ENCODE data around the gene TXNL4A.

The TXNL4A gene

DNA sequence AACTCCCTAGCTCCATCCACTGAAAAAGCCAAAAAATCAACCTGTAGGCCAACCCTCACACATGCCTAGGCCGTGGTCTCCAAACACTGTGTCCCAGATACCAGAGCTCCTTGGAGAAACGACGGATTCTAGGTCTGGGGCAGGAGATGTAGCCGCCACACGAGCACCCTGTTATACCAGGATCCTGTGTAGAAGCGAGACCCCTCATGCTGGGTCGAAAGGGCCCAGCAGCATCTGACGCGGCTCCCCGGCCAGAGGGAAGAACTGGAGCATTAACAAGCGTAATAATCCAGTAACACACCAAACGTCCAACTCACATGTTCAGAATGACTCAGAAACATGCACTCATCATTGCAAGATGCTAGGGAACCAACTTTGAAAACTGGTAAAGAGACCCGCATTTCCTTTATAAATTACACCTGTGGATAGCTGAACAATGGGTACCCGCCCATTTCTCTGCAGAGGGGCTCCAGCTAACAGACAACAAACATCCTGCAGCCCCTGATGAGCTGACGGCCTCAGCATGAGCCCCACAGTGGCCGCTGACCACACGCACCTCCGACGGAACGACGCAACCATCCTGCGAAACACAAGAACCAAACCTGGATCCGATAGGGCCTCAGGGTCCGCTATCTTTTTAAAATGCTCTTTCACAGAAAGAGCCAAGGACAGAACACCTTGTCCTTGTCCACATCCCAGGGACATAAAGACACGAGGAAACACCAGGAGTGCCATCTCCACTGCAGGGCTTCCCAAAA, 51.1 kb downstream of the TXNL4A start:
- Histone ChIP-seq H3K4me2 (no peak overlapping the region), H2AFZ (ENCODE audit: low read depth) (no peak overlapping the region), H3K9ac (no peak overlapping the region), H3K79me2 (ENCODE audit: insufficient read depth, low read depth) (peaks cover 21% of the 10 kb centered on the region; the same call in 1 of the 2 replicates), H3K27ac (no peak overlapping the region), H3K4me1 (ENCODE audit: low read depth, poor library complexity, severe bottlenecking) (no peaks in the 10 kb centered on the region), H3K4me3 (IDR thresholded peaks at IDR 0.05; ENCODE audit: insufficient read depth, low read depth, low read length) (no peak overlapping the region), H3K27me3 (ENCODE audit: insufficient read depth, low read depth) (no peaks in the 10 kb centered on the region), H3K36me3 (ENCODE audit: insufficient read depth) (peaks cover 10% of the 10 kb centered on the region; the same call in 1 of the 2 replicates), H4K20me1 (ENCODE audit: insufficient read depth) (no peaks in the 10 kb centered on the region)
- TF ChIP-seq, protein P1, sequence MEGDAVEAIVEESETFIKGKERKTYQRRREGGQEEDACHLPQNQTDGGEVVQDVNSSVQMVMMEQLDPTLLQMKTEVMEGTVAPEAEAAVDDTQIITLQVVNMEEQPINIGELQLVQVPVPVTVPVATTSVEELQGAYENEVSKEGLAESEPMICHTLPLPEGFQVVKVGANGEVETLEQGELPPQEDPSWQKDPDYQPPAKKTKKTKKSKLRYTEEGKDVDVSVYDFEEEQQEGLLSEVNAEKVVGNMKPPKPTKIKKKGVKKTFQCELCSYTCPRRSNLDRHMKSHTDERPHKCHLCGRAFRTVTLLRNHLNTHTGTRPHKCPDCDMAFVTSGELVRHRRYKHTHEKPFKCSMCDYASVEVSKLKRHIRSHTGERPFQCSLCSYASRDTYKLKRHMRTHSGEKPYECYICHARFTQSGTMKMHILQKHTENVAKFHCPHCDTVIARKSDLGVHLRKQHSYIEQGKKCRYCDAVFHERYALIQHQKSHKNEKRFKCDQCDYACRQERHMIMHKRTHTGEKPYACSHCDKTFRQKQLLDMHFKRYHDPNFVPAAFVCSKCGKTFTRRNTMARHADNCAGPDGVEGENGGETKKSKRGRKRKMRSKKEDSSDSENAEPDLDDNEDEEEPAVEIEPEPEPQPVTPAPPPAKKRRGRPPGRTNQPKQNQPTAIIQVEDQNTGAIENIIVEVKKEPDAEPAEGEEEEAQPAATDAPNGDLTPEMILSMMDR (conservative IDR thresholded peaks at IDR 0.05; ENCODE audit: low read depth, low read length) = no peak

DNA sequence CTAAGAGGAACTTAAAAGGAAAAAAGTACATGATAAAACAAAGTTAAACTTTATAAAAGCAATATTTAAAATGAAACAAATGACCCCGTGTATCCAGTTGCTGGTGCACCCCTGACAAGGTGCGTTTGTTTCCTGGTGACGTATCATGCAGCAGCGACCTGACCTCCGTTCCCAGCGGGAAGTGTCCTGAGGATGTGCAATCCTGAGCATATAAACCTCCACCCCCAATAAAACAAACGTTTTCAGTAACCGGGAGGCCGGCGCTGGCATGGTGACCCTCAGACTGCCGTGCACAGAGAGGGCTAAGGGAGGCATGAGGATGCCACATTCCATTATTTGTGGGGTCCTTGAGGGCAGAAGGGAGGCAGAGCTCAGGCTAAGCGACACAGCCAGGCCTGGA, 51.7 kb downstream of the TXNL4A start:
- Histone ChIP-seq H3K4me2 (no peak overlapping the region), H3K4me3 (IDR thresholded peaks at IDR 0.05; ENCODE audit: insufficient read depth, low read depth, low read length) (no peak overlapping the region), H3K27ac (no peak overlapping the region), H4K20me1 (ENCODE audit: insufficient read depth) (no peaks in the 10 kb centered on the region), H3K27me3 (ENCODE audit: insufficient read depth, low read depth) (no peaks in the 10 kb centered on the region), H2AFZ (ENCODE audit: low read depth) (no peak overlapping the region), H3K79me2 (ENCODE audit: insufficient read depth, low read depth) (peaks cover 21% of the 10 kb centered on the region; the same call in 1 of the 2 replicates), H3K36me3 (ENCODE audit: insufficient read depth) (peaks cover 6% of the 10 kb centered on the region; the same call in 1 of the 2 replicates), H3K4me1 (ENCODE audit: low read depth, poor library complexity, severe bottlenecking) (no peaks in the 10 kb centered on the region), H3K9ac (no peak overlapping the region)
- TF ChIP-seq, protein P1 (conservative IDR thresholded peaks at IDR 0.05; ENCODE audit: low read depth, low read length) = no peak

DNA sequence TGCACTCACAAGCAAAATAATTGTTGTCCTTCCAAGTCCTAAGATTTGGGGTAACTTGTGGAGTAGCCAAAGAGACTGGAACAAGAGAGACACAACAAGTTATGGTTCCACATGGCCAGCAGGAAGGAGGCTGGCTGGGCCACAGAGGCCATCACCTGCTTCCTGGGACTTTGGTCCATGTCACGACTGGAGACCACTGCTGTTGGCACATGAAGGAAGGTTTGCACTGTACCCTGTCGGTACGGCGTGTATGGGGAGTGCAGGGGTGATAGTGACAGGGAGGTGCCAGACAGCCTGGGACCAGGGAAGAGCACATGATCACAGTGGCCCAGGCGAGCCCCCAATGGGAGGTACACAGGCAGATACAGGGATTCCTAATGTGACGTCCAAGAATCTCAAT, 52.4 kb downstream of the TXNL4A start:
- Histone ChIP-seq H3K9ac (no peak overlapping the region), H3K4me2 (no peak overlapping the region), H3K4me1 (ENCODE audit: low read depth, poor library complexity, severe bottlenecking) (no peaks in the 10 kb centered on the region), H3K79me2 (ENCODE audit: insufficient read depth, low read depth) (peaks cover 21% of the 10 kb centered on the region; the same call in 1 of the 2 replicates), H2AFZ (ENCODE audit: low read depth) (no peak overlapping the region), H3K4me3 (IDR thresholded peaks at IDR 0.05; ENCODE audit: insufficient read depth, low read depth, low read length) (no peak overlapping the region), H3K27ac (no peak overlapping the region), H3K27me3 (ENCODE audit: insufficient read depth, low read depth) (no peaks in the 10 kb centered on the region), H3K36me3 (ENCODE audit: insufficient read depth) (peaks cover 6% of the 10 kb centered on the region; the same call in 1 of the 2 replicates), H4K20me1 (ENCODE audit: insufficient read depth) (no peaks in the 10 kb centered on the region)
- TF ChIP-seq, protein P1 (conservative IDR thresholded peaks at IDR 0.05; ENCODE audit: low read depth, low read length) = no peak

DNA sequence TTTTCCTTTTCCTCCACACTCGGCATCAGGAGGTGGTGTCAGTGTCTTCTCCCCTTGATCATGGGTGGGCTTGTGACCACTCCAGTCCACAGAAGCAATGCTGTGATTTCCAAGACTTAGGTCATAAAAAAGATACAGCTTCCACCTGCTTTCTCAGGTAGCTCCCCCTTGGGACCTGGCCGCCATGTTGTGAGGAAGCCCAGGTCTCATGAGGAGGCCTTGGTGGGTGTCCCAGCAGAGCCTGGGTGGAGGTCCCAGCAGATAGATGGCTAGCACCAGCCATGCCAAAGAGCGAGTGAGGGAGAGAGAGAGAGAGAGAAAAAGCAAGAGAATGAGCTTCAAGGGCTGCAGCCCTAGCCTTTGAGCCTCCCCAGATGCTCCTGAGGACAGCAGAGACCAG, 52.9 kb downstream of the TXNL4A start:
- Histone ChIP-seq H3K36me3 (ENCODE audit: insufficient read depth) (peaks cover 2% of the 10 kb centered on the region; the same call in 1 of the 2 replicates), H3K9ac (no peak overlapping the region), H3K79me2 (ENCODE audit: insufficient read depth, low read depth) (peaks cover 21% of the 10 kb centered on the region; the same call in 1 of the 2 replicates), H3K4me3 (IDR thresholded peaks at IDR 0.05; ENCODE audit: insufficient read depth, low read depth, low read length) (no peak overlapping the region), H2AFZ (ENCODE audit: low read depth) (no peak overlapping the region), H3K4me1 (ENCODE audit: low read depth, poor library complexity, severe bottlenecking) (no peaks in the 10 kb centered on the region), H3K27ac (no peak overlapping the region), H3K27me3 (ENCODE audit: insufficient read depth, low read depth) (no peaks in the 10 kb centered on the region), H3K4me2 (no peak overlapping the region), H4K20me1 (ENCODE audit: insufficient read depth) (no peaks in the 10 kb centered on the region)
- TF ChIP-seq, protein P1 (conservative IDR thresholded peaks at IDR 0.05; ENCODE audit: low read depth, low read length) = no peak
